ENCODE measurements around the gene CALN1. TPM values are rescaled to one million over a fixed set of nuclear protein-coding genes. Genes with fewer than 3 reads are reported as not detected.
A peak's percentile ranks its signal among the peaks of the same experiment; 100 is the strongest.

Gene CALN1
- total and polyA plus RNA-seq, 4 donors, result 0.14 to 0.84 (median 0.24) TPM

DNA sequence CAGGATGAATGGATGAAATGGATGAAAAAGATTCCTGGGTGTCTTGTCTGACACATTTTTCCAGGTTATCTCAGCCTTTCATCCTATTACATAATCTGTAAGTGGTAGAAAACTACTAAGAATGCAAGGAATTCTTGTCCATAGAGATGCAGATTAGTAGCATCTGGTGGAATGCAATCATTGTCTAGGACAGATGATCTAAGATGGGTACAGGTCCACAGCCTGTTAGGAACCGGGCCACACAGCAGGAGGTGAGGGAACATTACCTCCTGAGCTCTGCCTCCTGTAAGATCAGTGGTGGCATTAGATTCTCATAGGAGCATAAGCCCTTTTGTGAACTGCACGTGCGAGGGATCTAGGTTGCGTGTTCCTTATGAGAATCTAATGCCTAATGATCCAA is 225.0 kb downstream of the CALN1 start:
- Histone ChIP-seq H3K9me3 (ENCODE audit: control insufficient read depth in 4 of 4, low read length in 3 of 4) (no peaks in the 10 kb centered on the region), H3K27me3 (ENCODE audit: control insufficient read depth in 4 of 4, insufficient read depth in 4 of 4, low read length in 3 of 4) (peaks cover 0 to 4% (median 0%) of the 10 kb centered on the region in 4 donors), H3K36me3 (ENCODE audit: control insufficient read depth in 4 of 4, insufficient read depth in 3 of 4, low read depth in 1 of 4, low read length in 3 of 4) (no peaks in the 10 kb centered on the region), H3K27ac (ENCODE audit: low read depth in 1 of 2, low read length in 2 of 2) (no peak overlapping the region), H3K4me3 (ENCODE audit: low read depth in 1 of 3, low read length in 3 of 3) (no peak overlapping the region), H3K9ac (ENCODE audit: low read depth in 1 of 2, low read length in 2 of 2) (no peak overlapping the region), H3K4me1 (ENCODE audit: control insufficient read depth in 4 of 4, insufficient read depth in 4 of 4, low read length in 3 of 4) (no peaks in the 10 kb centered on the region)
- TF ChIP-seq CTCF (IDR thresholded peaks at IDR 0.05; ENCODE audit: low read depth, low read length, missing input control), result no peak
- no peak for DNase-seq (ENCODE audit: low spot score)
- WGBS, result 81% methylated on average over 4 of the region's 4 CpGs

- TF ChIP-seq RAD21 (IDR thresholded peaks at IDR 0.05), result peak in 1 of 2 donors; percentile 22
- TF ChIP-seq FOXA2 (IDR thresholded peaks at IDR 0.05), result no peak
- Histone ChIP-seq H3K27ac (ENCODE audit: low read depth in 1 of 2, low read length in 2 of 2) (no peak overlapping the region), H3K4me3 (ENCODE audit: low read depth in 1 of 3, low read length in 3 of 3) (no peak overlapping the region), H3K9ac (ENCODE audit: low read depth in 1 of 2, low read length in 2 of 2) (no peak overlapping the region), H3K36me3 (ENCODE audit: control insufficient read depth in 4 of 4, insufficient read depth in 3 of 4, low read depth in 1 of 4, low read length in 3 of 4) (no peaks in the 10 kb centered on the region), H3K9me3 (ENCODE audit: control insufficient read depth in 4 of 4, low read length in 3 of 4) (no peaks in the 10 kb centered on the region), H3K4me1 (ENCODE audit: control insufficient read depth in 4 of 4, insufficient read depth in 4 of 4, low read length in 3 of 4) (no peaks in the 10 kb centered on the region), H3K27me3 (ENCODE audit: control insufficient read depth in 4 of 4, insufficient read depth in 4 of 4, low read length in 3 of 4) (peaks cover 0 to 4% (median 0%) of the 10 kb centered on the region in 4 donors)
- no peak for DNase-seq (ENCODE audit: low spot score)
- WGBS, result 75% methylated on average over 9 of the region's 9 CpGs
Observed at GRCh38 chr7:72183835-72184234, 228.3 kb downstream of the CALN1 start.

GRCh38 chr7:72182036-72182435 is 230.1 kb downstream of the CALN1 start:
- no peaks in the 10 kb centered on the region for H3K36me3 ChIP-seq (ENCODE audit: control insufficient read depth in 4 of 4, insufficient read depth in 3 of 4, low read depth in 1 of 4, low read length in 3 of 4)
- no peak overlapping the region for H3K9ac ChIP-seq (ENCODE audit: low read depth in 1 of 2, low read length in 2 of 2)
- H3K9me3 ChIP-seq (ENCODE audit: control insufficient read depth in 4 of 4, low read length in 3 of 4), result no peaks in the 10 kb centered on the region
- no peak overlapping the region for H3K4me3 ChIP-seq (ENCODE audit: low read depth in 1 of 3, low read length in 3 of 3)
- H3K27ac ChIP-seq (ENCODE audit: low read depth in 1 of 2, low read length in 2 of 2), result no peak overlapping the region
- H3K27me3 ChIP-seq (ENCODE audit: control insufficient read depth in 4 of 4, insufficient read depth in 4 of 4, low read length in 3 of 4), result peaks cover 0 to 4% (median 0%) of the 10 kb centered on the region in 4 donors
- H3K4me1 ChIP-seq (ENCODE audit: control insufficient read depth in 4 of 4, insufficient read depth in 4 of 4, low read length in 3 of 4), result no peaks in the 10 kb centered on the region
- no peak for DNase-seq (ENCODE audit: low spot score)
- WGBS, result 93% methylated on average over 4 of the region's 4 CpGs
- no peak for TF ChIP-seq RAD21 (IDR thresholded peaks at IDR 0.05)
- no peak for TF ChIP-seq YY1 (IDR thresholded peaks at IDR 0.05)
- TF ChIP-seq TAF1 (conservative IDR thresholded peaks at IDR 0.05), result no peak
- no peak for TF ChIP-seq CTCF (IDR thresholded peaks at IDR 0.05; ENCODE audit: low read depth, low read length, missing input control)
- TF ChIP-seq ATF3 (IDR thresholded peaks at IDR 0.05), result no peak
- TF ChIP-seq RXRA (IDR thresholded peaks at IDR 0.05), result no peak

GRCh38 chr7:72176875-72177274 is 235.3 kb downstream of the CALN1 start:
- no peaks in the 10 kb centered on the region for H3K4me1 ChIP-seq (ENCODE audit: control insufficient read depth in 4 of 4, insufficient read depth in 4 of 4, low read length in 3 of 4)
- DNase-seq (ENCODE audit: low spot score), result no peak
- no peak overlapping the region for H3K9ac ChIP-seq (ENCODE audit: low read depth in 1 of 2, low read length in 2 of 2)
- WGBS, result 89% methylated on average over 5 of the region's 5 CpGs
- no peak overlapping the region for H3K4me3 ChIP-seq (ENCODE audit: low read depth in 1 of 3, low read length in 3 of 3)
- H3K27me3 ChIP-seq (ENCODE audit: control insufficient read depth in 4 of 4, insufficient read depth in 4 of 4, low read length in 3 of 4), result no peaks in the 10 kb centered on the region
- H3K27ac ChIP-seq (ENCODE audit: low read depth in 1 of 2, low read length in 2 of 2), result no peak overlapping the region
- H3K36me3 ChIP-seq (ENCODE audit: control insufficient read depth in 4 of 4, insufficient read depth in 3 of 4, low read depth in 1 of 4, low read length in 3 of 4), result no peaks in the 10 kb centered on the region
- peaks cover 2 to 17% (median 10%) of the 10 kb centered on the region in 4 donors for H3K9me3 ChIP-seq (ENCODE audit: control insufficient read depth in 4 of 4, low read length in 3 of 4)
- TF ChIP-seq, protein P1, sequence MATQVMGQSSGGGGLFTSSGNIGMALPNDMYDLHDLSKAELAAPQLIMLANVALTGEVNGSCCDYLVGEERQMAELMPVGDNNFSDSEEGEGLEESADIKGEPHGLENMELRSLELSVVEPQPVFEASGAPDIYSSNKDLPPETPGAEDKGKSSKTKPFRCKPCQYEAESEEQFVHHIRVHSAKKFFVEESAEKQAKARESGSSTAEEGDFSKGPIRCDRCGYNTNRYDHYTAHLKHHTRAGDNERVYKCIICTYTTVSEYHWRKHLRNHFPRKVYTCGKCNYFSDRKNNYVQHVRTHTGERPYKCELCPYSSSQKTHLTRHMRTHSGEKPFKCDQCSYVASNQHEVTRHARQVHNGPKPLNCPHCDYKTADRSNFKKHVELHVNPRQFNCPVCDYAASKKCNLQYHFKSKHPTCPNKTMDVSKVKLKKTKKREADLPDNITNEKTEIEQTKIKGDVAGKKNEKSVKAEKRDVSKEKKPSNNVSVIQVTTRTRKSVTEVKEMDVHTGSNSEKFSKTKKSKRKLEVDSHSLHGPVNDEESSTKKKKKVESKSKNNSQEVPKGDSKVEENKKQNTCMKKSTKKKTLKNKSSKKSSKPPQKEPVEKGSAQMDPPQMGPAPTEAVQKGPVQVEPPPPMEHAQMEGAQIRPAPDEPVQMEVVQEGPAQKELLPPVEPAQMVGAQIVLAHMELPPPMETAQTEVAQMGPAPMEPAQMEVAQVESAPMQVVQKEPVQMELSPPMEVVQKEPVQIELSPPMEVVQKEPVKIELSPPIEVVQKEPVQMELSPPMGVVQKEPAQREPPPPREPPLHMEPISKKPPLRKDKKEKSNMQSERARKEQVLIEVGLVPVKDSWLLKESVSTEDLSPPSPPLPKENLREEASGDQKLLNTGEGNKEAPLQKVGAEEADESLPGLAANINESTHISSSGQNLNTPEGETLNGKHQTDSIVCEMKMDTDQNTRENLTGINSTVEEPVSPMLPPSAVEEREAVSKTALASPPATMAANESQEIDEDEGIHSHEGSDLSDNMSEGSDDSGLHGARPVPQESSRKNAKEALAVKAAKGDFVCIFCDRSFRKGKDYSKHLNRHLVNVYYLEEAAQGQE (IDR thresholded peaks at IDR 0.05), result no peak
- TF ChIP-seq GABPA (IDR thresholded peaks at IDR 0.05 in 1 of 2, conservative IDR thresholded peaks at IDR 0.05 in 1 of 2) (no peak), EGR1 (IDR thresholded peaks at IDR 0.05; ENCODE audit: low read depth in 2 of 2) (no peak), TAF1 (conservative IDR thresholded peaks at IDR 0.05) (no peak), HNF4A (conservative IDR thresholded peaks at IDR 0.05) (no peak), CTCF (IDR thresholded peaks at IDR 0.05; ENCODE audit: low read depth, low read length, missing input control) (no peak)

All from liver (tissue), 9 donors.